HG03571 (cell line): Measurements from ENCODE around the gene S100B.

Experiments used
- ATAC-seq: cut with Tn5 transposase; IDR thresholded peaks from one replicate; pipeline ENCODE4 v1.9.1; 2021; ENCODE audit not compliant: unreplicated experiment

Gene S100B

GRCh38 chr21:46562472-46562871, 42.4 kb downstream of the S100B start:
- no peak for ATAC-seq

- ATAC-seq = no peak
These were observed 43.3 kb downstream of the S100B start for GRCh38 chr21:46561445-46562090.

- no peak for ATAC-seq
These were observed 44.1 kb downstream of the S100B start for GRCh38 chr21:46560568-46561444.

- no peak for ATAC-seq
These were observed 45.4 kb downstream of the S100B start for GRCh38 chr21:46559291-46559983.

- ATAC-seq = no peak
These were observed 46.9 kb downstream of the S100B start for GRCh38 chr21:46557919-46558392.

- no peak for ATAC-seq
These were observed 47.4 kb downstream of the S100B start for GRCh38 chr21:46557469-46557868.

GRCh38 chr21:46556802-46557201, 48.1 kb downstream of the S100B start:
- ATAC-seq = no peak

- no peak for ATAC-seq
These were observed 49.2 kb downstream of the S100B start for GRCh38 chr21:46555678-46556077.

- no peak for ATAC-seq
These were observed 49.7 kb downstream of the S100B start for GRCh38 chr21:46555225-46555617.

GRCh38 chr21:46554431-46555224, 50.3 kb downstream of the S100B start:
- no peak for ATAC-seq

GRCh38 chr21:46553993-46554392, 50.9 kb downstream of the S100B start:
- no peak for ATAC-seq

- no peak for ATAC-seq
These were observed 52.0 kb downstream of the S100B start for GRCh38 chr21:46552865-46553379.

- no peak for ATAC-seq
These were observed 52.6 kb downstream of the S100B start for GRCh38 chr21:46552274-46552673.

- no peak for ATAC-seq
These were observed 53.1 kb downstream of the S100B start for GRCh38 chr21:46551636-46552241.

GRCh38 chr21:46550116-46550941, 54.6 kb downstream of the S100B start:
- no peak for ATAC-seq

GRCh38 chr21:46549650-46550049, 55.2 kb downstream of the S100B start:
- no peak for ATAC-seq
